Lower leg skin (tissue), 3 donors: Measurements from ENCODE around the gene FAM174C.

Source experiments
- CTCF ChIP-seq, 3 donors: fragments of 450-650 bp; IDR thresholded peaks; one replicate each; pipeline ENCODE4 v1.5.1; 2016; ENCODE audit warnings: antibody characterized with exemption in 3 of 3, mild to moderate bottlenecking in 3 of 3, moderate library complexity in 2 of 3
- POLR2A ChIP-seq, 2 donors: fragments of 450-650 bp; IDR thresholded peaks; one replicate each; pipeline ENCODE4 v1.6.1; 2016 to 2017; ENCODE audit warnings: antibody characterized with exemption in 2 of 2, mild to moderate bottlenecking in 1 of 2, moderate library complexity in 1 of 2

DNA sequence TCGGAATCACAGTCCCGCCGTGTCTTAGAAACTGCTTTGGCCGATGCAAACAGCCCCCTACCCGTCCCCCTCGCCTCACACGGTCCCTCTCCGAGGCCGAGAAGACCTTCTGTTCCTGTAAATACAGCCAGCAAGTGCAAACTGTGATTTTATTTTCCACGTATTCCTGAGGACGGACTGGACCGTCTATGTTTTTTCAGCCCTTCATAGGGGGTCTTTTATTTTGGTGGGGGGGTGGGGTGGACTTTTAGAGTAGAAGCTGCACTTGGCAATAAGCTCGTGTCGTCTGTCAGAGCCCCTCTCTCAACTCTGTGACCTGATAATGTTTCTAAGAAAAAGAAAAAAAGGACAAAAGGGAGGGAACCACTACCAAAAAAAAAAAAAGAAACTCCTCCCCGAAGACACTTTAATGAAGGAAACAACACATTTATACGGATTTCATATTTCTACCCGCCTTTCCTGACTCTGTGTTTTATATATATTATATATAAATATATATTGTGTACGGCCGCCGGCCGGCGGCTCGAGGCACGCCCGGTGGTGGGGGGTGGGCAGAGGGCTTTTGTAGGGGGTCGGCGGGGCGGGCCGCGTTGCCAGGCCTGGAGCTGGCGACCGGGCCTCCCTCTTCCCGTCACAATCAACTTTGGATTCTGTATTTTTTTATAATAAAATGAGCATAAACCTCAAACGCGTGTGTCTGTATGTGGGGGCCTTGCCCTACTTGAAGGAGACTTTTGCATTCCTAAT is 25.6 kb downstream of the FAM174C start:
- no peak for TF ChIP-seq CTCF (IDR thresholded peaks at IDR 0.05)
- TF ChIP-seq POLR2A (IDR thresholded peaks at IDR 0.05), result no peak
